ENCODE measurements around the gene KLRG1. TPM values are rescaled to one million over a fixed set of nuclear protein-coding genes. Genes with fewer than 3 reads are reported as not detected.

The KLRG1 gene
- polyA plus RNA-seq, 1 of the 3 experiments (the other 2 are of a cell fraction) = 5.1 TPM

GRCh38 chr12:8968761-8969160, 20.6 kb upstream of the KLRG1 start (continued):
- TF ChIP-seq REST (IDR thresholded peaks at IDR 0.05; ENCODE audit: low read depth, low read length) (no peak), CTCF (IDR thresholded peaks at IDR 0.05) (no peak), MAX (IDR thresholded peaks at IDR 0.05; ENCODE audit: low read depth) (no peak)

DNA sequence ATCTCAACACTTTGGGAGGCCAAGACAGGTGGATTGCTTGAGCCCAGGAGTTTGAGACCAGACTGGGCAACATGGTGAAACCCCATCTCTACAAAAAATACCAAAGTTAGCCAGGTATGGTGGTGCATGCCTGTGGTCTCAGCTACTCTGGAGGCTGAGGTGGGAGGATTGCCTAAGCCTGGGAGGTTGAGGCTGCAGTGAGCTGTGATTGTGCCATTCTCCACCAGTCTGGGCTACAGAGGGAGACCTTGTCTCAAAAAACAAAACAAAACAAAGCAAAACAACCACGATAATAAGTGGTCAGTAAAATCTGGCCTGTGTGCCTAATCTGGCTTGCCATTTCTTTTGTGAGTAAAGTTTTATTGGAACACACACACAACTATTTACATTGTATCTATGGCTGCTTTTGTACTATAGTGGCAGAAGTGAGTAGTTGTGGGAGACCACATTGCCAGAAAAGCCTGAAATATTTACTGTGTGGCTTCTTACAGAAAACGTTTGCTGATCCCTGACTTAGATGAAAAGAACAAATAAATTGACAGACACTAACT, 19.4 kb upstream of the KLRG1 start:
- 58% methylated on average over 2 of the region's 2 CpGs for WGBS (ENCODE audit: low lambda C conversion rate)
- CTCF ChIA-PET = no interaction called here

More for the DNA sequence above, 19.4 kb upstream of the KLRG1 start:
- TF ChIP-seq MAX (IDR thresholded peaks at IDR 0.05; ENCODE audit: low read depth) (no peak), FOSL2 (IDR thresholded peaks at IDR 0.05; ENCODE audit: borderline replicate concordance, low read depth) (no peak), FOXM1 (IDR thresholded peaks at IDR 0.05; ENCODE audit: low read depth) (no peak), SMC3 (IDR thresholded peaks at IDR 0.05; ENCODE audit: low read depth, low read length) (no peak), TCF12 (IDR thresholded peaks at IDR 0.05) (no peak), TAF1 (IDR thresholded peaks at IDR 0.05; ENCODE audit: borderline replicate concordance, low read depth, low read length) (no peak), ELF1 (IDR thresholded peaks at IDR 0.05) (no peak), REST (IDR thresholded peaks at IDR 0.05; ENCODE audit: low read depth, low read length) (no peak), RCOR1 (IDR thresholded peaks at IDR 0.05; ENCODE audit: low read length) (no peak), GATA2 (CRISPR knock-in tag; IDR thresholded peaks at IDR 0.05) (no peak), NRF1 (IDR thresholded peaks at IDR 0.05; ENCODE audit: low read depth, low read length) (no peak), MXI1 (IDR thresholded peaks at IDR 0.05; ENCODE audit: low read depth, low read length) (no peak), NFIC (IDR thresholded peaks at IDR 0.05; ENCODE audit: borderline replicate concordance) (no peak)
- TF ChIP-seq, protein P1, sequence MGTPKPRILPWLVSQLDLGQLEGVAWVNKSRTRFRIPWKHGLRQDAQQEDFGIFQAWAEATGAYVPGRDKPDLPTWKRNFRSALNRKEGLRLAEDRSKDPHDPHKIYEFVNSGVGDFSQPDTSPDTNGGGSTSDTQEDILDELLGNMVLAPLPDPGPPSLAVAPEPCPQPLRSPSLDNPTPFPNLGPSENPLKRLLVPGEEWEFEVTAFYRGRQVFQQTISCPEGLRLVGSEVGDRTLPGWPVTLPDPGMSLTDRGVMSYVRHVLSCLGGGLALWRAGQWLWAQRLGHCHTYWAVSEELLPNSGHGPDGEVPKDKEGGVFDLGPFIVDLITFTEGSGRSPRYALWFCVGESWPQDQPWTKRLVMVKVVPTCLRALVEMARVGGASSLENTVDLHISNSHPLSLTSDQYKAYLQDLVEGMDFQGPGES (IDR thresholded peaks at IDR 0.05; ENCODE audit: low read depth, low read length) = no peak
- H3K36me3 ChIP-seq (replicated peaks in 1 of 2; ENCODE audit: control insufficient read depth in 1 of 2, insufficient read depth in 2 of 2, low read length in 1 of 2) = no peaks in the 10 kb centered on the region
- H4K20me1 ChIP-seq (ENCODE audit: insufficient read depth) = no peaks in the 10 kb centered on the region
- H3K4me1 ChIP-seq (ENCODE audit: control insufficient read depth in 1 of 2, insufficient read depth in 2 of 2, low read depth in 1 of 2, low read length in 1 of 2) = no peaks in the 10 kb centered on the region
- no peak overlapping the region for H2AFZ ChIP-seq (ENCODE audit: low read depth)
- H3K9ac ChIP-seq = no peak overlapping the region
- no peak overlapping the region for H3K4me3 ChIP-seq (ENCODE audit: low read depth in 2 of 2, low read length in 1 of 2)
- no peak overlapping the region for H3K27ac ChIP-seq (ENCODE audit: low read depth in 2 of 2, low read length in 1 of 2)
- no peaks in the 10 kb centered on the region for H3K79me2 ChIP-seq (ENCODE audit: insufficient read depth)
- no peak for DNase-seq
- H3K9me2 ChIP-seq = no peaks in the 10 kb centered on the region
- no peak overlapping the region for H3K4me2 ChIP-seq
- no peaks in the 10 kb centered on the region for H3F3A ChIP-seq (replicated peaks; ENCODE audit: insufficient read depth)
- H3K9me3 ChIP-seq = peaks cover 6% of the 10 kb centered on the region; the same call in 1 of the 2 replicates
- POLR2A ChIA-PET = no interaction called here
- no peaks in the 10 kb centered on the region for H3K27me3 ChIP-seq (ENCODE audit: insufficient read depth)
